Measurements from ENCODE around the gene PPP1R13B. TPM values are rescaled to one million over a fixed set of nuclear protein-coding genes. Genes with fewer than 3 reads are reported as not detected.

PPP1R13B gene
- total and polyA plus RNA-seq, 2 experiments from 2014 or later = 2.0 to 8.5 TPM

- no peak overlapping the region for H3K27ac Mint-ChIP-seq
- no peak overlapping the region for H3K4me3 ChIP-seq
- no peaks in the 10 kb centered on the region for H3K27me3 ChIP-seq (ENCODE audit: insufficient read depth)
- H3K36me3 ChIP-seq (ENCODE audit: insufficient read depth) = no peaks in the 10 kb centered on the region
- H3K4me1 ChIP-seq (ENCODE audit: insufficient read depth) = no peaks in the 10 kb centered on the region
- H3K27me3 Mint-ChIP-seq (ENCODE audit: insufficient read depth, low read depth, poor library complexity) = peaks cover 15% of the 10 kb centered on the region
- H3K4me1 Mint-ChIP-seq = peaks cover 4% of the 10 kb centered on the region; the same call in 2 of the 3 replicates
- no peaks in the 10 kb centered on the region for H4K20me1 ChIP-seq (replicated peaks; ENCODE audit: insufficient read depth)
- H3F3A ChIP-seq (replicated peaks; ENCODE audit: low read depth) = no peaks in the 10 kb centered on the region
- no peak for DNase-seq (ENCODE audit: low spot score)
- no peaks in the 10 kb centered on the region for H3K79me2 ChIP-seq (replicated peaks; ENCODE audit: insufficient read depth)
- ATAC-seq = no peak
- TF ChIP-seq EZH2phosphoT487 (IDR thresholded peaks at IDR 0.05; ENCODE audit: unreplicated experiment) = no peak
- TF ChIP-seq JUNB (IDR thresholded peaks at IDR 0.05; ENCODE audit: unreplicated experiment) = no peak
- no peak for TF ChIP-seq POLR2AphosphoS5 (IDR thresholded peaks at IDR 0.05; ENCODE audit: low read depth)
- no peak for TF ChIP-seq ZNF462 (CRISPR knock-in tag; IDR thresholded peaks at IDR 0.05)
- no peak for TF ChIP-seq CTCF (conservative IDR thresholded peaks at IDR 0.05; ENCODE audit: low read depth in 2 of 2)
- TF ChIP-seq EZH2 (IDR thresholded peaks at IDR 0.05; ENCODE audit: low read depth, unreplicated experiment) = no peak
- no peak for TF ChIP-seq CREB1 (CRISPR knock-in tag; IDR thresholded peaks at IDR 0.05; ENCODE audit: low read depth)
- TF ChIP-seq ZNF114 (CRISPR knock-in tag; IDR thresholded peaks at IDR 0.05) = no peak
- TF ChIP-seq NANOG (IDR thresholded peaks at IDR 0.05; ENCODE audit: borderline replicate concordance) = no peak
- no peak for TF ChIP-seq STAT1 (IDR thresholded peaks at IDR 0.05; ENCODE audit: unreplicated experiment)
- no peak for TF ChIP-seq ZNF331 (CRISPR knock-in tag; IDR thresholded peaks at IDR 0.05; ENCODE audit: low read depth)
- no peak for TF ChIP-seq ETS1 (IDR thresholded peaks at IDR 0.05)
- TF ChIP-seq REST (IDR thresholded peaks at IDR 0.05; ENCODE audit: unreplicated experiment) = no peak
- H3K27ac ChIP-seq (ENCODE audit: low read depth) = no peak overlapping the region
- no peak overlapping the region for H3K4me3 Mint-ChIP-seq
- H2AFZ ChIP-seq = no peak overlapping the region
- peaks cover 10% of the 10 kb centered on the region for H3K9me3 Mint-ChIP-seq
- H3K4me2 ChIP-seq = no peak overlapping the region
- H3K9me2 ChIP-seq (ENCODE audit: insufficient read depth) = no peaks in the 10 kb centered on the region
- H3K36me3 Mint-ChIP-seq (ENCODE audit: low read depth) = peaks cover 5% of the 10 kb centered on the region; the same call in 2 of the 3 replicates
These were observed 46.8 kb upstream of the PPP1R13B start for GRCh38 chr14:103894034-103894722.

All from GM23338 (cell line).